Colonic mucosa (tissue), 4 donors: Measurements from ENCODE around the gene URGCP. TPM values are rescaled to one million over a fixed set of nuclear protein-coding genes. Genes with fewer than 3 reads are reported as not detected.

Source experiments
- DNase-seq: peaks from one replicate; pipeline ENCODE4 v3.0.0-alpha.2; 2020
- H3K27ac ChIP-seq: fragments of 200-600 bp; one replicate; pipeline ENCODE4 v1.8.0; 2021
- H3K27me3 ChIP-seq: fragments of 200-600 bp; one replicate; pipeline ENCODE4 v1.8.0; 2021
- H3K36me3 ChIP-seq: fragments of 200-600 bp; one replicate; pipeline ENCODE4 v1.8.0; 2021
- H3K4me1 ChIP-seq: fragments of 200-600 bp; one replicate; pipeline ENCODE4 v1.8.0; 2021; ENCODE audit warnings: mild to moderate bottlenecking
- H3K4me3 ChIP-seq: fragments of 200-600 bp; one replicate; pipeline ENCODE4 v1.8.0; 2021
- H3K9ac ChIP-seq, 2 donors: one replicate each; pipeline ENCODE4 v1.7.0; 2013; ENCODE audit warnings: control low read depth in 2 of 2, low read depth in 2 of 2, low read length in 2 of 2
- H3K9me3 ChIP-seq: fragments of 200-600 bp; one replicate; pipeline ENCODE4 v1.8.0; 2021
- CTCF ChIP-seq: fragments of 200-600 bp; IDR thresholded peaks from one replicate; pipeline ENCODE4 v1.8.0; 2022; ENCODE audit warnings: antibody characterized with exemption, mild to moderate bottlenecking
- intact Hi-C: fragments of 100-400 bp; cut with DNase I; formaldehyde crosslinking; loops from one replicate; pipeline ENCODE4 v1.14.1; 2022
- total RNA-seq, 2 donors: library from RNA; stranded (reverse); fragmentation: NEBNext Ultra II Directional in 1 of 2; extraction: Animal tissue kit (Norgen Biotek cat#: 25700) in 1 of 2; gene quantifications; one replicate each; pipeline ENCODE4 v1.2.1, GENCODE V29; 2021
- donor health status: healthy.
- donor health status: DM: no; HTN: no; CAD: no.
- donor health status: DM: no; HTN: no; CAD: no.

URGCP gene
- total RNA-seq, 2 donors from 2014 or later: 45.5 to 65.7 TPM

GRCh38 chr7:43926798-43927123 is 20.4 kb upstream of the URGCP start:
- Histone ChIP-seq H3K9me3 (no peaks in the 10 kb centered on the region), H3K4me1 (peaks cover 3% of the 10 kb centered on the region), H3K4me3 (peak overlapping the region; percentile 61), H3K36me3 (no peaks in the 10 kb centered on the region), H3K27me3 (no peaks in the 10 kb centered on the region), H3K27ac (peak overlapping the region; percentile 99), H3K9ac (peak overlapping the region; percentile 86 to 89)
- intact Hi-C loops: no loop called here
- no peak for TF ChIP-seq CTCF
- no peak for DNase-seq

- no peaks in the 10 kb centered on the region for H3K9me3 ChIP-seq
- peak within 1 kb of the TSS; percentile 86 to 89 for H3K9ac ChIP-seq
- H3K27ac ChIP-seq: peak within 1 kb of the TSS; percentile 99
- no peak for TF ChIP-seq CTCF
- H3K27me3 ChIP-seq: no peaks in the 10 kb centered on the region
- intact Hi-C loops: no loop called here
- H3K36me3 ChIP-seq: no peaks in the 10 kb centered on the region
- peaks cover 3% of the 10 kb centered on the region for H3K4me1 ChIP-seq
- peak; percentile 94 for DNase-seq
- H3K4me3 ChIP-seq: peak within 1 kb of the TSS; percentile 61
Observed at GRCh38 chr7:43925984-43926797, 19.8 kb upstream of the URGCP start, which contains the start of gene UBE2D4. Gene UBE2D4, plus strand, starts transcription at chr7:43926436. Its CDS starts 97 bp downstream, at chr7:43926533.

GRCh38 chr7:43922726-43923125 is 16.3 kb upstream of the URGCP start:
- Histone ChIP-seq H3K9ac (no peak overlapping the region), H3K4me3 (no peak overlapping the region), H3K9me3 (no peaks in the 10 kb centered on the region), H3K36me3 (no peaks in the 10 kb centered on the region), H3K27me3 (no peaks in the 10 kb centered on the region), H3K4me1 (peaks cover 3% of the 10 kb centered on the region), H3K27ac (no peak overlapping the region)
- no peak for TF ChIP-seq CTCF
- no peak for DNase-seq
- intact Hi-C loops: no loop called here

GRCh38 chr7:43921423-43921822 is 15.0 kb upstream of the URGCP start:
- Histone ChIP-seq H3K27me3 (no peaks in the 10 kb centered on the region), H3K4me3 (no peak overlapping the region), H3K36me3 (no peaks in the 10 kb centered on the region), H3K9me3 (no peaks in the 10 kb centered on the region), H3K4me1 (no peaks in the 10 kb centered on the region), H3K27ac (no peak overlapping the region), H3K9ac (no peak overlapping the region)
- TF ChIP-seq CTCF: no peak
- no peak for DNase-seq
- intact Hi-C loops: no loop called here

- no peaks in the 10 kb centered on the region for H3K36me3 ChIP-seq
- H3K4me3 ChIP-seq: no peak overlapping the region
- no peaks in the 10 kb centered on the region for H3K4me1 ChIP-seq
- TF ChIP-seq CTCF: no peak
- intact Hi-C loops: no loop called here
- no peaks in the 10 kb centered on the region for H3K9me3 ChIP-seq
- DNase-seq: no peak
- no peak overlapping the region for H3K27ac ChIP-seq
- H3K9ac ChIP-seq: no peak overlapping the region
- no peaks in the 10 kb centered on the region for H3K27me3 ChIP-seq
Observed at GRCh38 chr7:43915907-43916306, 9.5 kb upstream of the URGCP start.
